ENCODE results near the gene B9D1.
A peak's percentile ranks its signal among the peaks of the same experiment; 100 is the strongest.

B9D1 gene

GRCh38 chr17:19336938-19337711, 25.4 kb downstream of the B9D1 start:
- DNase-seq, result no peak

- no peak for DNase-seq
Measured at GRCh38 chr17:19335951-19336631, 26.4 kb downstream of the B9D1 start.

GRCh38 chr17:19334331-19334730, 28.2 kb downstream of the B9D1 start:
- DNase-seq, result no peak

- no peak for DNase-seq
Measured at GRCh38 chr17:19333736-19334290, 28.7 kb downstream of the B9D1 start.

GRCh38 chr17:19333132-19333440, 29.4 kb downstream of the B9D1 start:
- DNase-seq, result no peak

GRCh38 chr17:19332371-19333131, 30.0 kb downstream of the B9D1 start:
- DNase-seq, result no peak

- no peak for DNase-seq
Measured at GRCh38 chr17:19331543-19332245, 30.8 kb downstream of the B9D1 start.

GRCh38 chr17:19331134-19331533, 31.4 kb downstream of the B9D1 start:
- DNase-seq, result no peak

GRCh38 chr17:19330271-19330670, 32.3 kb downstream of the B9D1 start:
- DNase-seq, result no peak

- DNase-seq, result no peak
Measured at GRCh38 chr17:19329839-19330238, 32.7 kb downstream of the B9D1 start.

GRCh38 chr17:19329136-19329535, 33.4 kb downstream of the B9D1 start:
- no peak for DNase-seq

GRCh38 chr17:19328441-19329061, 34.0 kb downstream of the B9D1 start:
- DNase-seq, result no peak

GRCh38 chr17:19327031-19327783, 35.3 kb downstream of the B9D1 start:
- DNase-seq, result peak in 1 of 2 experiments; percentile 84

GRCh38 chr17:19325542-19325941, 37.0 kb downstream of the B9D1 start:
- no peak for DNase-seq

GRCh38 chr17:19322861-19323260, 39.7 kb downstream of the B9D1 start:
- DNase-seq, result no peak

GRCh38 chr17:19322129-19322505, 40.4 kb downstream of the B9D1 start:
- DNase-seq, result no peak

GRCh38 chr17:19321481-19322128, 40.9 kb downstream of the B9D1 start:
- no peak for DNase-seq

- no peak for DNase-seq
Measured at GRCh38 chr17:19320876-19321275, 41.6 kb downstream of the B9D1 start.

GRCh38 chr17:19319771-19320505, 42.6 kb downstream of the B9D1 start:
- no peak for DNase-seq

GRCh38 chr17:19318611-19319010, 43.9 kb downstream of the B9D1 start:
- no peak for DNase-seq
